NT2/D1 (cell line): ENCODE results near the gene CDH20.
A peak's percentile ranks its signal among the peaks of the same experiment; 100 is the strongest.

Source experiments
- DNase-seq: peaks from one replicate; pipeline ENCODE4 v3.0.0-alpha.2; 2011; ENCODE audit warnings: low read depth, low spot score
- H3K27me3 ChIP-seq: 2 replicates; pipeline ENCODE4 v1.6.0; 2011; ENCODE audit warnings: mild to moderate bottlenecking; ENCODE audit not compliant: insufficient read length, insufficient read depth
- H3K36me3 ChIP-seq: 2 replicates; pipeline ENCODE4 v1.6.1; 2011; ENCODE audit warnings: mild to moderate bottlenecking, low read length, mixed read lengths; ENCODE audit not compliant: insufficient read depth, insufficient read length
- H3K4me1 ChIP-seq: 2 replicates; pipeline ENCODE4 v1.5.1; 2011; ENCODE audit not compliant: insufficient read depth, insufficient read length
- H3K4me3 ChIP-seq: 2 replicates; pipeline ENCODE4 v1.5.1; 2011; ENCODE audit warnings: low read depth; ENCODE audit not compliant: insufficient read length
- H3K9ac ChIP-seq: 2 replicates; pipeline ENCODE4 v1.6.0; 2011; ENCODE audit warnings: low read depth; ENCODE audit not compliant: insufficient read length
- H3K9me3 ChIP-seq: 2 replicates; pipeline ENCODE4 v1.5.1; 2011; ENCODE audit warnings: mild to moderate bottlenecking, low read length; ENCODE audit not compliant: insufficient read depth
- SUZ12 ChIP-seq: IDR thresholded peaks from 2 replicates; pipeline ENCODE4 v1.6.1; 2011; ENCODE audit not compliant: insufficient read length, insufficient read depth; ENCODE audit errors: extremely low read depth
- YY1 ChIP-seq: IDR thresholded peaks from 2 replicates; pipeline ENCODE4 v1.6.1; 2011; ENCODE audit not compliant: insufficient read length, insufficient read depth
- ZNF274 ChIP-seq: IDR thresholded peaks from 2 replicates; pipeline ENCODE4 v1.6.1; 2011; ENCODE audit warnings: mild to moderate bottlenecking, low read depth, low read length

The CDH20 gene

DNA sequence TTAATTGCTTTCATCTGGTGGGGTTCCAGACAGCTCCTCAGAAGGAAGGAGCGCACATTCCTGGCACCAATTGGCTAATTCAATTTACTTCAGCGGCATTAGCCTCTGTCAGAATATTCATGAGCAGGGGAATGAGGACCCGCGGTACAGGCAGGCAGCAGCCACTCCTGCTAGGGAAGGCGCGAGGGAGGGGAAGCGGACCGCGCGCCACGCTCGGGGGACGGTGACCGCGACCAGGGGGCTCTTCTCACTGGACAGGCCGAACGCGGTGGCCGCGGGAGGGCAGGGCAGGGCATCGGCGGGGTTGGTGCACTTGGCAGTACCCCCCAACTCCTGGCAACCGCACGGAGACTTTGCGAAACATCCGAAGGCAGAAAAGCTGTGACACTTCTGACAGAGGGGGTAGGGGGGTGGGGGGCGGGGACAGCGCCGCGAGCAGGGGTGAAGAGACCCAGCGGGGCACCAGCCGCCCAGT, at the start of gene CDH20:
CDH20 (plus strand) TSS at position 160 of the 475 bp plus-strand sequence.
- Histone ChIP-seq H3K27me3 (peaks cover 32% of the 10 kb centered on the region), H3K36me3 (no peaks in the 10 kb centered on the region), H3K9ac (peak within 1 kb of the TSS; percentile 68), H3K9me3 (no peaks in the 10 kb centered on the region), H3K4me3 (peak within 1 kb of the TSS; percentile 61), H3K4me1 (no peaks in the 10 kb centered on the region)
- peak; percentile 25 for DNase-seq
- TF ChIP-seq SUZ12 (no peak), YY1 (no peak), ZNF274 (no peak)

DNA sequence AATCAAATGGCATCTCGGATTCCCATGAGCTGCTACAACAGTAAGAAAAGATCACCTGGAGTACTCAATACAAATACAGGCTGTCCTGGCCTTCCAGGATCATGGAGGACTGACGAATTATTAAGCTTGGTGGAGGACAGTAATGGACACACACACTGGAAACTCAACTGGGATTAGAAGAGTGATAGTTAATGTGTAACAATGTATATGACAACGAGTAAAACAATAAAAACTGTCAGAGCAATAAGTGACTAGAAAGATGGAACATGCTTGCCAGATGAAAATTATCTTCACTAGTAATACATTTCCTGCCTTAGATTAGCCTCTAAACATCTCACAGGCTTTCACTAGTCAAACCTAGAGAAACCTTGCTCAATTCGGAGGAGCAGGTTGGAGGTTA, 49.2 kb upstream of the CDH20 start:
- H3K36me3 ChIP-seq: no peaks in the 10 kb centered on the region
- no peak for TF ChIP-seq YY1
- TF ChIP-seq SUZ12: no peak
- no peak for TF ChIP-seq ZNF274
- no peak for DNase-seq

DNA sequence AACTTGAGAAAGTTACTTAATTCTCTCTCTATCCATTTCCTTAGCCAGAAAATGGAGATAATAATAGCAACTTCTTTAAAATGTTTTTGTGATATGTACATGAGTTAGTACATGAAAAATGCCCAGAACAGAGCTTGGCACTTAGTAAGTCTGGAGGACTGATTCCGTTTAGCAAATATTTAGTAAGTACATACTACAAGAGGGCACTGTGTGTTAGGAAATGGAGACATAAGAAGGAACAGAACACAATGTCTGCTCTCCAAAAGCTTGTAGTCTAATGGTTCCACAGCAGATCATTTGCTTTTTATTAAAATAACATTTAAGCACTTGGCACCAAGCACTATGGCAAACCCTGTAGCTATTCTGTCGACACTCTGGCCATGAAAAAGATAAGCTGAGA, 47.5 kb upstream of the CDH20 start:
- Histone ChIP-seq H3K27me3 (no peaks in the 10 kb centered on the region), H3K36me3 (no peaks in the 10 kb centered on the region), H3K4me1 (no peaks in the 10 kb centered on the region), H3K4me3 (no peak overlapping the region), H3K9ac (no peak overlapping the region), H3K9me3 (no peaks in the 10 kb centered on the region)
- DNase-seq: no peak
- no peak for TF ChIP-seq SUZ12
- TF ChIP-seq ZNF274: no peak
- TF ChIP-seq YY1: no peak

More for the DNA sequence above, 49.2 kb upstream of the CDH20 start:
- Histone ChIP-seq H3K9ac (no peak overlapping the region), H3K27me3 (no peaks in the 10 kb centered on the region), H3K4me1 (no peaks in the 10 kb centered on the region), H3K4me3 (no peak overlapping the region), H3K9me3 (no peaks in the 10 kb centered on the region)

DNA sequence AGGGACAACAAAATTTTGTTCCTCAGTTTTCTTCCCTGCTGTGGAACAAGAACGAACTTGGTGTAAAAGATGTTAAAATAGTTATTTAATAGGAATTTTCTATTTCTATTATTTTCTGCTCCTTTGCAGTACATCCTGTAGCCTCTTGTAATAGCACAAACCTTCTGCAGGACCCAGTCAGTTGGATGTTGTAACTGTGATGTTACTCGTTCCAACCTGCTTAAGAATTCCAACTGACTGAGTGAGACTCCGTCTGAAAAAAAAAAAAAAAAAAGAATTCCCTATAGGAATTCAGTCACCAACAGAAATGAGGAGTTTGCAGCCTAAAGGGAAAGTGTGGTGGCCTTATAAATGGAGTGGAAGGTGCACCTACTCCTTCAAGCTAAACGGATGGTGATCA, 46.4 kb upstream of the CDH20 start:
- Histone ChIP-seq H3K4me1 (no peaks in the 10 kb centered on the region), H3K36me3 (no peaks in the 10 kb centered on the region), H3K27me3 (no peaks in the 10 kb centered on the region), H3K9ac (no peak overlapping the region), H3K9me3 (no peaks in the 10 kb centered on the region), H3K4me3 (no peak overlapping the region)
- no peak for TF ChIP-seq SUZ12
- no peak for DNase-seq

DNA sequence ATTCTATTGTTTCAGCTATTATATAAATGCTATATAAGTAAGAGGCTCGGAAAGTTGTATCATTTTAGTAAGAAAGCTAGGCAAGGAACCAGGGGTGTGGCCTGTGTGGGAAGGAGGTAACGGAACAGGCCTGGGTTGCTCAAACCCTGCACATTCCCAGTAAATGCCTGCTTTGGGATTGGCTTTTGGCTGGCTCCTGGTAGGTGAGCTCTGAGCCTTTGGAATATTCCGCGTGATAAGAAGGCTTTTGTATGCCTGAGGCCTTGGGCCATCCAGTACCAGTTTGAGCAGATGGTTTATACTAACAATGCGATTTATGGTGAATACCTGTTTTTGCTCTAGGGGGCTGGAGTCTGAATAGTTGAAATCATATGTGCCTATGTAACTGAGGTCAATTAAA, 42.6 kb upstream of the CDH20 start:
- Histone ChIP-seq H3K9me3 (no peaks in the 10 kb centered on the region), H3K4me3 (no peak overlapping the region), H3K36me3 (no peaks in the 10 kb centered on the region), H3K27me3 (no peaks in the 10 kb centered on the region), H3K9ac (no peak overlapping the region), H3K4me1 (no peaks in the 10 kb centered on the region)
- TF ChIP-seq ZNF274 (no peak), YY1 (no peak), SUZ12 (no peak)
- no peak for DNase-seq

DNA sequence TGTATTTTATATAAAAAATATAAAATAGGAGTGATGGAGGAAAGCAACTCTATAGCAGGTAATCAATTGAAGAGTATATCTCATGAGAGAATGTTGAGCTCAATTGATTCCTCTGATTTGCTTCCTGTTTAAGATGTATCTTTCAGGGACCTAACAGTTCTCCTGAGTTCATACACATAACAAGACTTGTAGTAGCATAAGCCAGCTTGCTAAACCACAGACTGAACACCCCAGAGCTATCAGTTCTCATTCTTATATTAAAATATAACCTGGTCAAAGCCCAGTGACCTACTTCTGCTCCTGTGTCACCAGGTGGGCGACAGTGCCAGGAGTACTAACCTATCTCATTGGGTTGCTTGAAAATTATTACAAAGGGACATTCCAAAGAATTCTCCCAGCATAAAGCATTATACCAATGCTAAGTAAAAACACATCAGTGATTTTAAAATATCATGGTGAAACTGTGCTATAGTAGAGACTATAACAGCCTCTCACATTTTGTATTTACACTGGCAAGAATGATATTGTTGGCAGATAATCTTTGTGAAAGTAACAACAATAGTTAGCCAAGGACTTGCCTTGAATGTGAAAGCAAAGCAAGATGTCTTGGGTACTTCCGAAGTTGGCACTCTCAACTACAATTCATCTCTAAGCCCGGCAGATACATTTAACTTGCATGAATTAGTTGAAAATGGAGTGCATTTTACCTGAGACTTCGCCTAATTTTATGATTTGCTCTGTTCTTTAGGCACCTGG, 40.8 kb upstream of the CDH20 start:
- Histone ChIP-seq H3K27me3 (no peaks in the 10 kb centered on the region), H3K4me3 (no peak overlapping the region), H3K36me3 (no peaks in the 10 kb centered on the region), H3K9me3 (no peaks in the 10 kb centered on the region), H3K4me1 (no peaks in the 10 kb centered on the region), H3K9ac (no peak overlapping the region)
- DNase-seq: no peak
- TF ChIP-seq SUZ12 (no peak), ZNF274 (no peak), YY1 (no peak)

DNA sequence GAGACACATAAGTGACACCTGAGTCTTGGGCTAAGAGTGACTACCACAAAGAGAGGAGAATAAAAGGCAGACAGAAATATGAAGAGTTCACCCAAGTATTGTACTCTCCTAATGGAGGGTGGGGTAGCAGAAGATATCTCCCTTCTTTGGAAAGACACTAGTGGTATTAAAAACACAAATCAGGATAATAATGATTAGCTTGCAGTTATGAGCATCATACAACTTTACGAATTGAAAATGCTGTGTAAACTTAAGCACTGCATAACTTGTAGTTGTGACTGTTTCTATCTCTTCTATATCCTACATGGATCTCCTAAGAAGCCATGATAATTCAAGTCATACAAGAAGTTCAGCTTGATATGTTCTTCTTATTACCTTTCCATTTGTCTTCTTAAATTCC, 38.1 kb upstream of the CDH20 start:
- no peak for DNase-seq
- TF ChIP-seq ZNF274: no peak
- no peak for TF ChIP-seq YY1
- no peak for TF ChIP-seq SUZ12
- H3K9ac ChIP-seq: no peak overlapping the region

More for the DNA sequence above, 38.1 kb upstream of the CDH20 start:
- Histone ChIP-seq H3K4me3 (no peak overlapping the region), H3K9me3 (no peaks in the 10 kb centered on the region), H3K27me3 (no peaks in the 10 kb centered on the region), H3K4me1 (no peaks in the 10 kb centered on the region), H3K36me3 (no peaks in the 10 kb centered on the region)
